Dermis blood vessel endothelial cell (primary cell): Measurements from ENCODE around the gene IMPDH2. TPM values are rescaled to one million over a fixed set of nuclear protein-coding genes. Genes with fewer than 3 reads are reported as not detected.

Source experiments
- total RNA-seq: library from RNA; depleted of rRNA; stranded (reverse); fragments of >200 nt; gene quantifications from 2 replicates; pipeline ENCODE4 v1.2.3, GENCODE V29; 2014

Gene IMPDH2
- total RNA-seq, 1 donor from 2014 or later, result 145 TPM

Other genes starting within 250 kb of the IMPDH2 start
- 35.6 and 50.8 TPM in 2 replicates for gene PRKAR2A, start 181.5 kb downstream of the IMPDH2 start, total RNA-seq
- gene SLC25A20, start 130.5 kb downstream of the IMPDH2 start, total RNA-seq, result 21.9 and 29.3 TPM in 2 replicates
- gene ARIH2, start 110.6 kb downstream of the IMPDH2 start, total RNA-seq, result 77.2 and 86.3 TPM in 2 replicates
- gene P4HTM, start 39.2 kb downstream of the IMPDH2 start, total RNA-seq, result 12.1 and 16.5 TPM in 2 replicates
- 75.2 and 86.3 TPM in 2 replicates for gene WDR6, start 22.0 kb downstream of the IMPDH2 start, total RNA-seq
- gene DALRD3, start 10.8 kb downstream of the IMPDH2 start, total RNA-seq, result 45.1 and 47.5 TPM in 2 replicates
- 66.4 and 74.0 TPM in 2 replicates for gene NDUFAF3, start 7.3 kb downstream of the IMPDH2 start, total RNA-seq
- gene QRICH1, start 64.7 kb upstream of the IMPDH2 start, total RNA-seq, result 62.0 and 110 TPM in 2 replicates
- gene QARS1, start 75.4 kb upstream of the IMPDH2 start, total RNA-seq, result 485 and 565 TPM in 2 replicates
- 50.2 and 58.4 TPM in 2 replicates for gene USP19, start 91.4 kb upstream of the IMPDH2 start, total RNA-seq
- 995 and 1,289 TPM in 2 replicates for gene LAMB2, start 103.7 kb upstream of the IMPDH2 start, total RNA-seq
- gene CCDC71, start 136.9 kb upstream of the IMPDH2 start, total RNA-seq, result 22.0 and 25.9 TPM in 2 replicates
- gene KLHDC8B, start 142.2 kb upstream of the IMPDH2 start, total RNA-seq, result 76.8 and 90.4 TPM in 2 replicates
- gene C3orf62, start 247.8 kb upstream of the IMPDH2 start, total RNA-seq, result 1.4 and 1.5 TPM in 2 replicates